ENCODE measurements around the gene S100A14. TPM values are rescaled to one million over a fixed set of nuclear protein-coding genes. Genes with fewer than 3 reads are reported as not detected.

S100A14 gene
- total RNA-seq, 1 experiment from 2014 or later = 0.57 TPM

DNA sequence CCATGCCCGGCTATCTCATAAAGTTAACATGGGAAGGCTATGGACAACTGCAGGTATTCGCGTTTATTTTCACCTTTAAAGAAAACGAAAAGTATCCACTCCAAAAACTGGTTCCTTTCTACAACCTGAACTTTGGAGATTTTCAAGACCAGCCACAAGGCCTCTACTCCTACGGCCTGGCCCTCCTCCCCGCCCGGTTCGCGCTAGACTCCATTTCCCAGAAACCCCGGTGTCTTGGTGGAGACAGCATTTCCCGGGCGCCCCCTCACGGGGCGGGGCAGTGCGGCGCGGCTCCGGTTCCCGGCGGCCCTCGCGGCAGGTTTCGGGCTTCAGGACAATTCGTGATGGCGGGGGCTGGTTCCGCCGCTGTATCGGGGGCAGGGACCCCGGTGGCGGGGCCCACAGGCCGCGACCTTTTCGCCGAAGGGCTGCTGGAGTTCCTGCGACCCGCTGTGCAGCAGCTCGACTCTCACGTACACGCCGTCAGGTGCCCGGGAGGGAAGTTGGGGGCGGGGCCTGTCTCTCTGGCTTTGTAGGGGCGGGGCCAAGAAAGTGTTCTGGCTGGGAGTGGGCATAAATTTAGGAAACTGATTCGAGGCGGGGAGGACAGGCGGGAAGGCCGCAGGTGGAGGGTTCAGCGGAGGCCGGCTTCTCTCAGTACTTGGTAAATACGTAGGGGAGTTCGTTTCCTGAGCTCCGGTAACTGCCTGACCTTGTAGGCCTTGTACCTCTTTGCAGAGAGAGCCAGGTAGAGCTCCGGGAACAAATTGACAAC, 42.5 kb upstream of the S100A14 start, which contains the start of gene SNAPIN:
Gene SNAPIN, plus strand, starts transcription at position 304 of the 775 bp plus-strand sequence. Its CDS starts 41 bp downstream, at position 345.
- peak; percentile 51 for DNase-seq (ENCODE audit: low read depth, low spot score)
- ChIA-PET CTCF (no interaction called here), POLR2A (interaction anchor here (0.7 kb wide), 1 partner anchor 29 kb away, joined by 7 read pairs; no protein-coding TSS in a partner anchor)
- Histone ChIP-seq H3K36me3 (ENCODE audit: control insufficient read depth, insufficient read depth, low read length) (peaks cover 18% of the 10 kb centered on the region), H3K27me3 (ENCODE audit: control insufficient read depth, insufficient read depth, low read length) (no peaks in the 10 kb centered on the region), H3K4me1 (ENCODE audit: control insufficient read depth, insufficient read depth, low read length) (peaks cover 11% of the 10 kb centered on the region; the same call in 1 of the 2 replicates), H3K9me3 (ENCODE audit: control insufficient read depth, insufficient read depth, low read depth, low read length) (no peaks in the 10 kb centered on the region), H3K27ac (ENCODE audit: low read length) (peak within 1 kb of the TSS; percentile 88), H3K4me3 (ENCODE audit: low read depth in 2 of 2, low read length in 2 of 2) (peak within 1 kb of the TSS; percentile 69 to 84)
- intact Hi-C loops (cut with micrococcal nuclease; ENCODE audit: unreplicated experiment) (loop anchor here (10.0 kb wide), 1 partner anchor 84 kb away; no protein-coding TSS in a partner anchor), in situ Hi-C loops (cut with HindIII; ENCODE audit: low pct_unique_long_range_greater_than_20kb, low sequenced_read_pairs) (no loop called here)
- BruUV-seq (replicated peaks) = no TSS peak
- TF ChIP-seq, protein P1, sequence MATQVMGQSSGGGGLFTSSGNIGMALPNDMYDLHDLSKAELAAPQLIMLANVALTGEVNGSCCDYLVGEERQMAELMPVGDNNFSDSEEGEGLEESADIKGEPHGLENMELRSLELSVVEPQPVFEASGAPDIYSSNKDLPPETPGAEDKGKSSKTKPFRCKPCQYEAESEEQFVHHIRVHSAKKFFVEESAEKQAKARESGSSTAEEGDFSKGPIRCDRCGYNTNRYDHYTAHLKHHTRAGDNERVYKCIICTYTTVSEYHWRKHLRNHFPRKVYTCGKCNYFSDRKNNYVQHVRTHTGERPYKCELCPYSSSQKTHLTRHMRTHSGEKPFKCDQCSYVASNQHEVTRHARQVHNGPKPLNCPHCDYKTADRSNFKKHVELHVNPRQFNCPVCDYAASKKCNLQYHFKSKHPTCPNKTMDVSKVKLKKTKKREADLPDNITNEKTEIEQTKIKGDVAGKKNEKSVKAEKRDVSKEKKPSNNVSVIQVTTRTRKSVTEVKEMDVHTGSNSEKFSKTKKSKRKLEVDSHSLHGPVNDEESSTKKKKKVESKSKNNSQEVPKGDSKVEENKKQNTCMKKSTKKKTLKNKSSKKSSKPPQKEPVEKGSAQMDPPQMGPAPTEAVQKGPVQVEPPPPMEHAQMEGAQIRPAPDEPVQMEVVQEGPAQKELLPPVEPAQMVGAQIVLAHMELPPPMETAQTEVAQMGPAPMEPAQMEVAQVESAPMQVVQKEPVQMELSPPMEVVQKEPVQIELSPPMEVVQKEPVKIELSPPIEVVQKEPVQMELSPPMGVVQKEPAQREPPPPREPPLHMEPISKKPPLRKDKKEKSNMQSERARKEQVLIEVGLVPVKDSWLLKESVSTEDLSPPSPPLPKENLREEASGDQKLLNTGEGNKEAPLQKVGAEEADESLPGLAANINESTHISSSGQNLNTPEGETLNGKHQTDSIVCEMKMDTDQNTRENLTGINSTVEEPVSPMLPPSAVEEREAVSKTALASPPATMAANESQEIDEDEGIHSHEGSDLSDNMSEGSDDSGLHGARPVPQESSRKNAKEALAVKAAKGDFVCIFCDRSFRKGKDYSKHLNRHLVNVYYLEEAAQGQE (IDR thresholded peaks at IDR 0.05; ENCODE audit: insufficient read depth in 1 of 2, low read depth in 2 of 2, low read length in 1 of 2) = no peak
- TF ChIP-seq POLR2AphosphoS5 (IDR thresholded peaks at IDR 0.05; ENCODE audit: low read depth, low read length) = peak; percentile 80
- ATAC-seq = peak; percentile 99

DNA sequence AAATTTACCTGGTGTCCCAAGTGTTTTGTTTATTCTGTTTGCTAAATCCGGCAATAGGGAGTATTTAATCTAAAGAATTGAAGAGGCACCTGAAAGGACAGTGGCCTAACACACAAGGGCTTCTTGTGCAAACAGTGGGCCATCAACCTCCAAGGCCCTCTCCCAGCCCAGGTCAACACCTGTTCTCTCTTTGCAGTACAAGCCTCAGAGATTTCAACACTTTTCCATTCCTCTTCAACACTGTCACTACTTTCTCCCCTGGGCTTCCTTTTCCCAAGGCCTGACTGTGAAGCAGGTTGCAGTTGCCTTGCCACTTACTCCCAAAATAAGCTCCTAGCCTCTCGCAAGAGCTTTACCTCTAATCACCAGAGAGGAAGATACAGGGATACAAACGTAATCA, 39.2 kb upstream of the S100A14 start:
- no peak overlapping the region for H3K27ac ChIP-seq (ENCODE audit: low read length)
- H3K9me3 ChIP-seq (ENCODE audit: control insufficient read depth, insufficient read depth, low read depth, low read length) = no peaks in the 10 kb centered on the region
- H3K36me3 ChIP-seq (ENCODE audit: control insufficient read depth, insufficient read depth, low read length) = no peaks in the 10 kb centered on the region; the same call in 1 of the 2 replicates
- ATAC-seq (no peak), DNase-seq (ENCODE audit: low read depth, low spot score) (no peak)
- BruUV-seq (replicated peaks) = no TSS peak
- in situ Hi-C loops (cut with HindIII; ENCODE audit: low pct_unique_long_range_greater_than_20kb, low sequenced_read_pairs) = no loop called here
- H3K4me1 ChIP-seq (ENCODE audit: control insufficient read depth, insufficient read depth, low read length) = 0 out of 2 replicates have a peak, but pooled peaks cover 4% of the 10 kb centered on the region
- intact Hi-C loops (cut with micrococcal nuclease; ENCODE audit: unreplicated experiment) = loop anchor here (10.0 kb wide), 1 partner anchor 81 kb away; no protein-coding TSS in a partner anchor
- ChIA-PET CTCF (no interaction called here), POLR2A (interaction anchor here (0.6 kb wide), 1 partner anchor 18 kb away, joined by 10 read pairs; no protein-coding TSS in a partner anchor)
- no peaks in the 10 kb centered on the region for H3K27me3 ChIP-seq (ENCODE audit: control insufficient read depth, insufficient read depth, low read length)
- TF ChIP-seq, protein P2, sequence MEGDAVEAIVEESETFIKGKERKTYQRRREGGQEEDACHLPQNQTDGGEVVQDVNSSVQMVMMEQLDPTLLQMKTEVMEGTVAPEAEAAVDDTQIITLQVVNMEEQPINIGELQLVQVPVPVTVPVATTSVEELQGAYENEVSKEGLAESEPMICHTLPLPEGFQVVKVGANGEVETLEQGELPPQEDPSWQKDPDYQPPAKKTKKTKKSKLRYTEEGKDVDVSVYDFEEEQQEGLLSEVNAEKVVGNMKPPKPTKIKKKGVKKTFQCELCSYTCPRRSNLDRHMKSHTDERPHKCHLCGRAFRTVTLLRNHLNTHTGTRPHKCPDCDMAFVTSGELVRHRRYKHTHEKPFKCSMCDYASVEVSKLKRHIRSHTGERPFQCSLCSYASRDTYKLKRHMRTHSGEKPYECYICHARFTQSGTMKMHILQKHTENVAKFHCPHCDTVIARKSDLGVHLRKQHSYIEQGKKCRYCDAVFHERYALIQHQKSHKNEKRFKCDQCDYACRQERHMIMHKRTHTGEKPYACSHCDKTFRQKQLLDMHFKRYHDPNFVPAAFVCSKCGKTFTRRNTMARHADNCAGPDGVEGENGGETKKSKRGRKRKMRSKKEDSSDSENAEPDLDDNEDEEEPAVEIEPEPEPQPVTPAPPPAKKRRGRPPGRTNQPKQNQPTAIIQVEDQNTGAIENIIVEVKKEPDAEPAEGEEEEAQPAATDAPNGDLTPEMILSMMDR (IDR thresholded peaks at IDR 0.05) = no peak
- TF ChIP-seq SIN3A (IDR thresholded peaks at IDR 0.05; ENCODE audit: borderline replicate concordance, insufficient read depth, low read depth, low read length) (no peak), POLR2AphosphoS5 (IDR thresholded peaks at IDR 0.05; ENCODE audit: low read depth, low read length) (no peak), TCF7L2 (IDR thresholded peaks at IDR 0.05; ENCODE audit: low read depth, low read length) (no peak)
- TF ChIP-seq, protein P1 (IDR thresholded peaks at IDR 0.05; ENCODE audit: insufficient read depth in 1 of 2, low read depth in 2 of 2, low read length in 1 of 2) = no peak
- no peak overlapping the region for H3K4me3 ChIP-seq (ENCODE audit: low read depth in 2 of 2, low read length in 2 of 2)

Measured in Panc1 (cell line).